ENCODE measurements around the gene PACSIN2. TPM values are rescaled to one million over a fixed set of nuclear protein-coding genes. Genes with fewer than 3 reads are reported as not detected.
"Not testable (repeated sequence)": the region's sequence is repeated elsewhere in the genome, so short reads cannot be mapped to it uniquely, and the experiment has no call there.

Gene PACSIN2
- 48.6 TPM for total RNA-seq

GRCh38 chr22:43014869-43015676 lies at the start of gene PACSIN2:
PACSIN2 (minus strand) TSS chr22:43015149; CDS start chr22:42912080, 103,069 bp downstream.
- peak; percentile 100 for ATAC-seq
- intact Hi-C loops (cut with DNase I), result no loop called here
- peak; percentile 100 for DNase-seq (ENCODE audit: low spot score)

GRCh38 chr22:43060183-43060582 lies 45.2 kb upstream of the PACSIN2 start:
- intact Hi-C loops (cut with DNase I), result no loop called here
- DNase-seq (ENCODE audit: low spot score) (no peak), ATAC-seq (no peak)

- DNase-seq (ENCODE audit: low spot score) (no peak), ATAC-seq (no peak)
- intact Hi-C loops (cut with DNase I), result no loop called here
These were observed 42.7 kb upstream of the PACSIN2 start for GRCh38 chr22:43057641-43058040.

- ATAC-seq (no peak), DNase-seq (ENCODE audit: low spot score) (no peak)
- intact Hi-C loops (cut with DNase I), result no loop called here
These were observed 38.2 kb upstream of the PACSIN2 start for GRCh38 chr22:43053176-43053575.

- intact Hi-C loops (cut with DNase I), result no loop called here
- DNase-seq (ENCODE audit: low spot score) (no peak), ATAC-seq (no peak)
These were observed 36.0 kb upstream of the PACSIN2 start for GRCh38 chr22:43050995-43051394.

- DNase-seq (ENCODE audit: low spot score) (no peak), ATAC-seq (no peak)
- intact Hi-C loops (cut with DNase I), result no loop called here
These were observed 32.7 kb upstream of the PACSIN2 start for GRCh38 chr22:43047605-43048004.

- DNase-seq (ENCODE audit: low spot score) (no peak), ATAC-seq (no peak)
- intact Hi-C loops (cut with DNase I), result no loop called here
These were observed 29.4 kb upstream of the PACSIN2 start for GRCh38 chr22:43044290-43044712.

- intact Hi-C loops (cut with DNase I), result no loop called here
- ATAC-seq, result peak; percentile 37
- no peak for DNase-seq (ENCODE audit: low spot score)
These were observed 27.3 kb upstream of the PACSIN2 start for GRCh38 chr22:43042101-43042780.

- ATAC-seq (no peak), DNase-seq (ENCODE audit: low spot score) (no peak)
- intact Hi-C loops (cut with DNase I), result no loop called here
These were observed 24.9 kb upstream of the PACSIN2 start for GRCh38 chr22:43039800-43040199.

- ATAC-seq (no peak), DNase-seq (ENCODE audit: low spot score) (no peak)
- intact Hi-C loops (cut with DNase I), result no loop called here
These were observed 23.4 kb upstream of the PACSIN2 start for GRCh38 chr22:43038325-43038724.

GRCh38 chr22:43036282-43036829 lies 21.4 kb upstream of the PACSIN2 start:
- ATAC-seq (peak; percentile 92), DNase-seq (ENCODE audit: low spot score) (peak; percentile 72)
- intact Hi-C loops (cut with DNase I), result no loop called here

GRCh38 chr22:43035250-43035649 lies 20.3 kb upstream of the PACSIN2 start:
- DNase-seq (ENCODE audit: low spot score) (no peak), ATAC-seq (no peak)
- intact Hi-C loops (cut with DNase I), result no loop called here

GRCh38 chr22:43031617-43032016 lies 16.7 kb upstream of the PACSIN2 start:
- no peak for ATAC-seq
- no peak for DNase-seq (ENCODE audit: low spot score)
- intact Hi-C loops (cut with DNase I), result no loop called here

- no peak for ATAC-seq
- intact Hi-C loops (cut with DNase I), result no loop called here
- no peak for DNase-seq (ENCODE audit: low spot score)
These were observed 3.7 kb upstream of the PACSIN2 start for GRCh38 chr22:43018615-43019014.

- intact Hi-C loops (cut with DNase I), result no loop called here
These were observed 2.8 kb upstream of the PACSIN2 start for GRCh38 chr22:43017525-43018460.

GRCh38 chr22:43016150-43016549 lies 1.2 kb upstream of the PACSIN2 start:
- DNase-seq (ENCODE audit: low spot score); ATAC-seq; intact Hi-C loops (cut with DNase I): not testable (repeated sequence)

More at GRCh38 chr22:43017525-43018460, 2.8 kb upstream of the PACSIN2 start:
- no peak for DNase-seq (ENCODE audit: low spot score)
- no peak for ATAC-seq

- ATAC-seq (peak; percentile 0), DNase-seq (ENCODE audit: low spot score) (no peak)
- intact Hi-C loops (cut with DNase I), result no loop called here
These were observed 711 bp upstream of the PACSIN2 start for GRCh38 chr22:43015677-43016042.

GRCh38 chr22:43014316-43014868 lies 557 bp downstream of the PACSIN2 start:
- DNase-seq (ENCODE audit: low spot score) (no peak), ATAC-seq (no peak)
- intact Hi-C loops (cut with DNase I), result no loop called here

Data from sciatic nerve (tissue), 2 donors.